Fibroblast of skin of left biceps (primary cell): ENCODE results near the gene PSMC3IP.
"Not testable (repeated sequence)": the region's sequence is repeated elsewhere in the genome, so short reads cannot be mapped to it uniquely, and the experiment has no call there.

Source experiments
- DNase-seq, 2 experiments: peaks; one replicate each; pipeline ENCODE4 v3.0.0-alpha.2; 2013; ENCODE audit warnings: low read depth in 2 of 2

PSMC3IP gene

DNA sequence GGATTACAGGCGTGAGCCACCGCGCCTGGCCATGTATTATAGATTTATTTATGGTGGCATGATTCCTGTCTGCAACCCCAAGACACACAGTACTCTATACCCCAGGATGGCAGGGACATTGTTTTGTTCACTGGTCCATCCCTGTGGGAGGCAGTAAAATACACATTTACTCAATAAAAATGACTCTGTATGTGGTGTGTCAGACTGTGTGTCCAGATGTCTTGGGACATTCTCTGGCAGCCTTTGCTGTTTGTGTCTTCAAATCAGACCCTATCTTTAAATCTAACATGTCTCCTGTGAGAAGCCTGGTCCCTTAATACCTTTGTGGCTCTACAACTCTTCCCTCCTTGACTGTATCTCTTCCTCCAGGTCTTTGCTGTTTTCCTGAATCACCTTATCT, 17.3 kb downstream of the PSMC3IP start:
- DNase-seq: no peak

DNA sequence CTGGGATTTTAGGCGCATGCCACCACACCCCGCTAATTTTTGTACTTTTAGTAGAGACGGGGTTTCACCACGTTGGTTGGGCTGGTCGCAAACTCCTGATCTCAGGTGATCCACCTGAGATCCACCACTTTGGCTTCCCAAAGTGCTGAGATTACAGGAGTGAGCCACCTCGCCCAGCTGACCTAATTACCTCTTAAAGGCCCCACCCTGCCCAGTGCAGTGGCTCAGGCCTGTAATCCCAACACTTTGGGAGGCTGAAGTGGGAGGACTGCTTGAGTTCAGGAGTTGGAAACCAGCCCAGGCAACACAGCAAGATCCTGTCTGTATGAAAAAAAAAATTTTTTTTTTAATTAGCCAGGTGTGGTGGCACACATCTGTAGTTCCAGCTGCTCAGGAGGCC, 18.5 kb downstream of the PSMC3IP start:
- no peak for DNase-seq

DNA sequence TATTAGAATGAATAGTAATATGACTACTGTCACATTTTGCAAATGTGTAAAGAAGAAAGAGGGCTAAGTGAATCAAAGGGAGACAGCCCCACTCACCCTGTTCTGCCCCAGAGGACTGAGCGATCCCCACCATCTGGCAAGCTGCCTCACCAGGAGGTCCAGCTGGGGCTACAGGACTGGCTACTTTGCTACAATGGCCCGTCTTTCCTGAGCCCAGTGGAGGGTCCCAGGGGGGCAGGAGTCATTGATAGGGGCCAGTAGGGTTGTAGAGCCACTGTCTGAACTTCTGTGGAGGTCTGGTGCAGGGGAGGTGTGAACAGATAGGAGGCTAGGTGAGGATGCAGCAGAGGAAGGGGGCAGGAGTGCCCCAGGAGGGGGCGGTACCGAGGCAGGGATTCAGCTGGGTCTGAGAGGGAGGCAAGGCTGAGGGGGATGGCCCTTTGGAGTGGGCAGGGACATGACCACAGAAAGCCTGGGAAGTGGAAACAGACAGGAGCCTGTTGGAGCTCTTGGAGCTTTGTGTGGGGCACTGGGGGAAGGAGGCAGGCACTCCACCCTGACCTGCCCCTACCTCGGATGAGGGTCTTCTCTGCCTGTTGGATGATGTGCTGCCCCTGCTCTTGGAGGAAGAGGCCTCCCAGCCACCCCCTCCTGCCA, 21.4 kb downstream of the PSMC3IP start:
- DNase-seq: not testable (repeated sequence)

DNA sequence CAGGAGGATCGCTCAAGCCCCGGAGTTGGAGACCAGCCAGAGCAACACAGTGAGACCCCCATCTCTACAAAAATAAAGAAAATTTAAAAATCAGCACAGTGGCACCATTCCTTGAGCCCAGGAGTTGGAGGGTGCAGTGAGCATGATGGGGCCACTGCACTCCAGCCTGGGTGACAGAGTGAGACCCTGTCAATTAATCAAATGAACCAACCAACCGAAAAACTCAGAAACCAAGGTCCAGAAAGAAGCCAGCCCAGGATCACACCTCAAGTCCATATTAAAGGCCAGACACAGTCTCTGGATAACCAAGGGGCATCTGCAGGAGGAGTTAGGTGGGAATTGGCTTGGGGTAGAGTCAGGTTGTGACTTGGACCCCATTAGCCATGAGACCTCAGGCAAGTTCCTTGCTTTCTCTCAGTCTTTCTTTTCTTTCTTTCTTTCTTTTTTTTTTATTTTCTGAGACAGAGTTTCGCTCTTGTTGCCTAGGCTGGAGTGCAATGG, 22.4 kb downstream of the PSMC3IP start:
- DNase-seq: no peak

DNA sequence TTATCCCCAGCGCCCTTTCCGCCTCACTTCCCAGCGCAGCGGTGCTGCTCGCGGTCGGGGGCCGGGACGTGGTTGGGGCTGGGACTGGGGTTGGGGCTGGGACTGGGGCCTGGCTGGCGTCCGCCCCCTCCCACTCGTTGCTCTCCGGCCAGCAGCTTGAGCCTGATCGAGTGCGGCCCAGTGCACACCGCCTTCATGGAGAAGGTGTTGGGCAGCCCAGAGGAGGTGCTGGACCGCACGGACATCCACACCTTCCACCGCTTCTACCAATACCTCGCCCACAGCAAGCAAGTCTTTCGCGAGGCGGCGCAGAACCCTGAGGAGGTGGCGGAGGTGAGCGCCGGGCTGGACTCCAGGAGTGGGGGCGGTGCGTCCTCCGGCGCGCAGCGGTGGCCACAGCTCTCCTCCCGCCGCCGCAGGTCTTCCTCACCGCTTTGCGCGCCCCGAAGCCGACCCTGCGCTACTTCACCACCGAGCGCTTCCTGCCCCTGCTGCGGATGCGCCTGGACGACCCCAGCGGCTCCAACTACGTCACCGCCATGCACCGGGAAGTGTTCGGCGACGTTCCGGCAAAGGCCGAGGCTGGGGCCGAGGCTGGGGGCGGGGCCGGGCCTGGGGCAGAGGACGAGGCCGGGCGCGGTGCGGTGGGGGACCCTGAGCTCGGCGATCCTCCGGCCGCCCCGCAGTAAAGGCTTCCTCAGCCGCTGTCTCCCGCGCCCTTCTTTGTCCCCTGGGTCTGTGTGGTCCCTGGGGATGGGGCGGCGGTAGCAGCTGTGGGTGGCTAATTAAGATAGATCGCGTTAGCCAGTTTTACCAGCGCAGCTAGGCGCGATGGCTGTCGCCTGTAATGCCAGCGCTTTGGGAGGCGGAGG, 23.0 kb downstream of the PSMC3IP start:
- DNase-seq: peak in 1 of 2 experiments; percentile 31

DNA sequence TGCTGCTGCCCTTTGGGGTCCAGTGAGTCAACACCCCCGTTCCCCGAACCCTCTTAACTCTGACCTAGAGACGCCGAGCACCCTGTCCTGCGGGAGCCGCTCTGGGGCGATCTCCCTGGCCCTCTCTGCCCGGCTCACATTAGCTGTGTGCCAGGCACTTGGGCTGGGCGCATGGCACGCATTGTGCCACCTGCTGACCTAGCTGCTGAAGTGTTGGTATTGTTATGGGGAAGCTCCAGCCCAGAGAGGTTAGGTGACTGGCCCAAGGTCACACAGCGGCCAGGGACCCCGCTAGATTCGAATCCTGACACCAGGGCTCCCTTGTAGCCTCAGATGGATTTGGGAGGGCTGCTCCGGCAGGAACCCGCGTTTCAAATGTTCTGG, 23.7 kb downstream of the PSMC3IP start:
- DNase-seq: no peak

DNA sequence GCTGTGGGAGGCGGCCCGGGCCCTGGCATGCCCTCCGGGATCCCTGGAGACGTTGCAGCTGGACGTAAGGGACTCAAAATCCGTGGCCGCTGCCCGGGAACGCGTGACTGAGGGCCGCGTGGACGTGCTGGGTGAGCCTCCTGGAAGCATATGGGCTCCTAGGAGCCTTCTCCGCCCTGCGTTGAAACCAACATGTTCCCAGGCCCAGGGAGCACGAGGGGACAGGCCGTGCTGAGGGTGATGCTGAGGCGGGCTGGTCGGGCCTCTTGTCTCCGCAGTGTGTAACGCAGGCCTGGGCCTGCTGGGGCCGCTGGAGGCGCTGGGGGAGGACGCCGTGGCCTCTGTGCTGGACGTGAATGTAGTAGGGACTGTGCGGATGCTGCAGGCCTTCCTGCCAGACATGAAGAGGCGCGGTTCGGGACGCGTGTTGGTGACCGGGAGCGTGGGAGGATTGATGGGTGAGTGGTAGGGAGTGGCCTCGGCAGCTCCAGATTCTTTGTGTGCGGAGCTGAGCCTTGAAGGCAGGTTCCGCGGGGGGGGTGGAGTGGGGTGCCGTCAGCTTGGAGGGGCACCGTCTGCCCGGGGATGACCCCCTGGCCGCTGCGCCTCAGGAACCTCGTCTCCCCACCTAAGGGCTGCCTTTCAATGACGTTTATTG, 24.2 kb downstream of the PSMC3IP start:
- DNase-seq: no peak

DNA sequence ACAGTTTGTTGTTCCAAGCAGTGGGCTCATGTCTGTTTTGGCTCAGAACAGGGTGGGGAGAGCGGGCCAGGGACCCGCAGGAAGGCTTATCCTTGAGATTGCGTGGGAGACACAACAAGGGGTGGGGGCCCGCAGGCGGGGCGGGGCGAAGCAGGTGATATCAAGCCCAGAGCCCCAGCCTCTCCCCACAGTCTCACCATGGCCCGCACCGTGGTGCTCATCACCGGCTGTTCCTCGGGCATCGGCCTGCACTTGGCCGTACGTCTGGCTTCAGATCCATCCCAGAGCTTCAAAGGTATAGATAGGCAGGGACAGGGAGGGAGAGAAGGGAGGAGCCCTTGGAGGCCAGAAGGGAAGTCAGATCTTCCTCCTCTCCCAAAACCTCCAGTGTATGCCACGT, 24.8 kb downstream of the PSMC3IP start, which contains the start of gene HSD17B1:
TSS of gene HSD17B1 (plus strand) at position 188 of the 400 bp plus-strand sequence. CDS start at position 199, 11 bp downstream.
- DNase-seq: not testable (repeated sequence)

DNA sequence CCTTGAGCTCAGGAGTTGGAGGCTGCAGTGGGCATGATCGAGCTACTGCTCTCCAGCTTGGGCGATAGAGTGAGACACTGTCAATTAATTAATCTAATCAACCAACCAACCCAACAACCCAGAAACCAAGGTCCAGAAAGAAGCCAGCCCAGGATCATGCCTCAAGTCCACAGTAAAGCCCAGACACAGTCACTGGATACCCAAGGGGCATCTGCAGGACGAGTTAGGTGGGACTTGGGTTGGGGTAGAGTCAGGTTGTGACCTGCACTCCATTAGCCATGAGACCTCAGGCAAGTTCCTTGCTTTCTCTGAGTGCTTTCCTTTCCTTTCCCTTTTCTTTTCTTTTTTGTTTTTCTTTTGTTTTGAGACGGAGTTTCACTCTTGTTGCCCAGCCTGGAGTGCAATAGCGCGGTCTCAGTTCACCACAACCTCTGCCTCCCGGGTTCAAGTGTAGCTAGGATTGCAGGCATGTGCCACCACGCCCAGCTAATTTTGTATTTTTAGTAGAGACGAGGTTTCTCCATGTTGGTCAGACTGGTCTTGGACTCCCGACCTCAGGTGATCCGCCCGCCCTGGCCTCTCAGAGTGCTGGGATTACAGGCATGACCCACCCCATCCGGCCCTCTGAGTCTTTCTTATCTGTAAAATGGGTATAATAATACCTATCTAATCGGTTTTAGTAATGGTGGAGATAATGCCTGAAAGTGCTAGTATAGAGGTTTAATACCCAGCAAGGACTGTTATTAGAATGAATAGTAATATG, 28.4 kb downstream of the PSMC3IP start:
- no peak for DNase-seq

DNA sequence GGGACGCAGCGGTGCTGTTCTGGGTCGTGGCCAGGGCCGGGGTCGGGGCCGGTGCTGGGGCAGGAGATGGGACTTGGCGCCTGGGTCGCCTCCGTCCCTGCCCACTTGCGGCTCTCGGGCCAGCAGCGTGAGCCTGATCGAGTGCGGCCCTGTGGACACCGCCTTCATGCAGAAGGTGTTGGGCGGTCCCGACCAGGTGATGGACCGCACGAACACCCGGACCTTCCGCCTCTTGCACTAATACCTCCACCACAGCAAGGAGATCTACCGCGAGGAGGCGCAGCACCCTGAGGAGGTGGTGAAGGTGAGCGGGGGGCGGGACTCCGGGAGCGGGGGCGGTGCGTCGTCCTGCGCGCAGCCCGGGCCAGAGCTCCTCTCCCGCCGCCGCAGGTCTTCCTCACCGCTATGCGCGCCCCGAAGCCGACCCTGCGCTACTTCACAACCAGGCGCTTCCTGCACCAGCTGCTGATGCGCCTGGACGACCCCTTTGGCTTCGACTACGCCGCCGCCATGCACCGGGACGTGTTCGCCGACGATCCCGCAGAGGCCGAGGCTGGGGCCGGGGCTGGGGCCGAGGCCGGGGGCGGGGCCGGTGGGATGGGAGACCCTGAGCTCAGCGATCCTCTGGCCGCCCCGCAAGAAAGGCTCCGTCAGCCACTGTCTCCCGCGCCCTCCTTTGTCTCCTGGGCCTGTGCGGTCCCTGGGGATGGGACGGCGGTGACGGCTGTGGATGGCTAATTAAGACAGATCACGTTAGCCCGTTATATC, 29.3 kb downstream of the PSMC3IP start:
- no peak for DNase-seq

DNA sequence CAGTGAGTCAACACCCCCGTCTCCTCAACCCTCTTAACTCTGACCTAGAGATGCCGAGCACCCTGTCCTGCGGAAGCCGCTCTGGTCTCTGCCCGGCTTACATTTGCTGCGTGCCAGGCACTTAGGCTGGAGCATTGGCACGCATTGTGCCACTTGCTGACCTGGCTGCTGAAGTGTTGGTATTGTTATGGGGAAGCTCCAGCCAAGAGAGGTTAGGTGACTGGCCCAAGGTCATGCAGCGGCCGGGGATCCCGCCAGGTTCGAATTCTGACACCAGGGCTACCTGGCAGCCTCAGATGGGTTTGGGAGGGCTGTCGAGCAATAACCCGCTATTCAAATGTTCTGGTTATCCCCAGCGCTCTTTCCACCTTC, 29.8 kb downstream of the PSMC3IP start:
- no peak for DNase-seq

DNA sequence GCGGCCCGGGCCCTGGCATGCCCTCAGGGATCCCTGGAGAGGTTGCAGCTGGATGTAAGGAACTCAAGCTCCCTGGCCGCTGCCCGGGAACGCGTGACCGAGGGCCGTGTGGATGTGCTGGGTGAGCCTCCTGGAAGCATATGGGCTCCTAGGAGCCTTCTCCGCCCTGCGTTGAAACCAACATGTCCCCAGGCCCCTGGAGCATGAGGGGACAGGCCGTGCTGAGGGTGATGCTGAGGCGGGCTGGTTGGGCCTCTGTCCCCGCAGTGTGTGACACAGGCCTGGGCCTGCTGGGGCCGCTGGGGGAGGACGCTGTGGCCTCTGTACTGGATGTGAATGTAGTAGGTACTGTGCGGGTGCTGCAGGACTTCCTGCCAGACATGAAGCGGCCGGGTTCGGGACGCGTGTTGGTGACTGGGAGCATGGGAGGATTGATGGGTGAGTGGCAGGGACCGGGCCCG, 30.5 kb downstream of the PSMC3IP start:
- no peak for DNase-seq

DNA sequence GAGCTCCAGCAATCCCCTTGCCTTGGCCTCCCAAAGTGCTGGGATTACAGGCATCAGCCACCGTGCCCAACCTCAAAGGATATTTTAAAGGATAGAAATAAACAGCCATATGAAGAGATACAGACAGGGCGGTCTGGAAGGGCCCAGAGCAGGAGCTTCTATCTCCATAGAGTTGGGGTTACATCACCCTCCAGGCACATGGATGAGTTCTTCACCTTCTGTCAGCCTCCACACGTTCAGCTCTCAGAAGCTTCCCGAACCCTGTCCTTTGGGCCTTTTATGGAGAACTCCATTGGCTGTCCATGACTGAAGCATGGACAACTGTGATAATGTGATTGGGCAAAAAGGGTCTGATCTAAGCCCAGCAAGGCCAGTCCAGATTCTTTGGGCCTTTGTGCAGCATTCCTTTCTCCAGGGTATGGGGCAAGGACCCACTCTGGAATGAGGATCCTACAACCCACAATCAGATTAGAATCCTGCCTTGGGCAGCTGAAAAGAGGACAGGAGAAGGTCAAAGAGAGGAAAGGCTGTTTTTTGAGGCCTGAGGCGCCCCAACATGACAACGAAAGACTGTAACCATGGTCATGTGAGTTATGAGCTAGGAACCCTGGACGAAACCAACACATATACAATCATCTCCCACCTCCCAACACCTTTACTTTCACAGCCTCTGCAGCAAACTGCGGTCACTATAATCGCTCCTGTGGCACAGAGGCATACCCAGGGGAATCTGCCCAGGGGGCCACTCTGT, 31.6 kb downstream of the PSMC3IP start:
- DNase-seq: not testable (repeated sequence)

DNA sequence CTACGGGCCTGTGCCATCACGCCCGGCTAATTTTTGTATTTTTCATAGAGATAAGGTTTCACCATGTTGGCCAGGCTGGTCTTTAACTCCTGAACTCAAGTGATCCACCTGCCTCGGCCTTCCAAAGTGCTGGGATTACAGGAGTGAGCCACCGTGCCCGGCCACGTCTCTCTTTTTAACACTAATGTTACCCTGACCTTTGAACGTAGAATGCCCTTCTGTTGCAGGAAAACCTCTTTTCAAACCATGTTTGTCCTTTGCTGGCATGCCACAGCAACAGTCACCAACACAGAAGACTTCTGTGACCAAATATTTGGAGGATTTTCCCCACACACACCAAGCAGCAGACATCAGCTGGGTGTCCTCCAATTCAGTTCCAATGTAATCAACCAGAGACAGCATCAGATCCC, 32.6 kb downstream of the PSMC3IP start:
- DNase-seq: no peak

DNA sequence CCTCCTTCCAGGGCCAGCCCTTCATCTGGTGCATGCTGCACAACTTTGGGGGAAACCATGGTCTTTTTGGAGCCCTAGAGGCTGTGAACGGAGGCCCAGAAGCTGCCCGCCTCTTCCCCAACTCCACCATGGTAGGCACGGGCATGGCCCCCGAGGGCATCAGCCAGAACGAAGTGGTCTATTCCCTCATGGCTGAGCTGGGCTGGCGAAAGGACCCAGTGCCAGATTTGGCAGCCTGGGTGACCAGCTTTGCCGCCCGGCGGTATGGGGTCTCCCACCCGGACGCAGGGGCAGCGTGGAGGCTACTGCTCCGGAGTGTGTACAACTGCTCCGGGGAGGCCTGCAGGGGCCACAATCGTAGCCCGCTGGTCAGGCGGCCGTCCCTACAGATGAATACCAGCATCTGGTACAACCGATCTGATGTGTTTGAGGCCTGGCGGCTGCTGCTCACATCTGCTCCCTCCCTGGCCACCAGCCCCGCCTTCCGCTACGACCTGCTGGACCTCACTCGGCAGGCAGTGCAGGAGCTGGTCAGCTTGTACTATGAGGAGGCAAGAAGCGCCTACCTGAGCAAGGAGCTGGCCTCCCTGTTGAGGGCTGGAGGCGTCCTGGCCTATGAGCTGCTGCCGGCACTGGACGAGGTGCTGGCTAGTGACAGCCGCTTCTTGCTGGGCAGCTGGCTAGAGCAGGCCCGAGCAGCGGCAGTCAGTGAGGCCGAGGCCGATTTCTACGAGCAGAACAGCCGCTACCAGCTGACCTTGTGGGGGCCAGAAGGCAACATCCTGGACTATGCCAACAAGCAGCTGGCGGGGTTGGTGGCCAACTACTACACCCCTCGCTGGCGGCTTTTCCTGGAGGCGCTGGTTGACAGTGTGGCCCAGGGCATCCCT, 34.1 kb downstream of the PSMC3IP start:
- no peak for DNase-seq

DNA sequence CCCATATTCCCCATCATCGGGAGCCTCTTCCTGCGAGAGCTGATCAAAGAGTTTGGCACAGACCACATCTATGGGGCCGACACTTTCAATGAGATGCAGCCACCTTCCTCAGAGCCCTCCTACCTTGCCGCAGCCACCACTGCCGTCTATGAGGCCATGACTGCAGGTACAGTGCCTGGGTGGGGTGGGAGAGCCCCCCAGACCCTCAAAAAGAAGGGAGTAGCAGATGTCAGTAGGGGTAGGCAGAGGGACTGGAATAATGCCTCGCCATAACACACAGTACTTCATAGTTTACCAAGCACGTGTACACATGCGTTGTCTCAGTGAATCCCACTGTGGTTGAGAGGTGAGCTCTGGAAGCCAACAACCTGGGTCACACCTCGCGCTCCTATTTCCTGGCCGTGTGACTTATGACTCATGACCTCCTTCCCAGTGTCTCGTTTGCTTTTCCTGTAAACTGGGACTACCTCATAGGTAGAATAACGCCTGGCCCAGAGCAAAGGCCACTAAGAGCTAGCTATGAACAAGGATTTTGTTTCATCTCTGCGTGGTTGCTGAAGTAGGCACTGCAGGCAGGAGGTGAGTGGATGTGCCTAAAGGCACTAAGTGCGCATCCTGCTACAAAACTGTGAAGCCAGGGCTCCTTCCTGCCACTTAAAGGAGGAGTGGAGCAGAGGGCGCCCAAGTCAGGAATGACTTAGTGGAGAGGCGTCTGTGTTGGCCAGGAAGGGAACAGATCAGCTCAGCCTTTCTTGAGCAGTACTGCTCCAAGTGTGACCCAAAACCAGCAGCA, 36.3 kb downstream of the PSMC3IP start:
- no peak for DNase-seq

DNA sequence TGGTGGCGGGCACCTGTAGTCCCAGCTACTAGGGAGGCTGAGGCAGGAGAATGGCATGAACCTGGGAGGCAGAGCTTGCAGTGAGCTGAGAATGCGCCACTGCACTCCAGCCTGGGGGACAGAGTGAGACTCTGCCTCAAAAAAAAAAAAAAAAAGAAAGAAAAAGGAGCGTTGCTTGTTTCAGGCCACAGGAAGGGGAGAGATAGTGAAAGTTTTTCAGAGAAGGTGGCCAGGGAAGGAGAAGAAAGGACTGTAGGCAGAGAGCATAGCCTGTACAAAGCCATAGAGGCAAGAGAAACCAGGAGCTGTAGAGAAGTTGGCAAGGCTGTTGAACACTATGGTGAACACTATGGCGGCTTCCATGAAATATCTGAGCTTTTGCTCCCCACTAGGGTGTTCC, 37.0 kb downstream of the PSMC3IP start:
- not testable (repeated sequence) for DNase-seq

DNA sequence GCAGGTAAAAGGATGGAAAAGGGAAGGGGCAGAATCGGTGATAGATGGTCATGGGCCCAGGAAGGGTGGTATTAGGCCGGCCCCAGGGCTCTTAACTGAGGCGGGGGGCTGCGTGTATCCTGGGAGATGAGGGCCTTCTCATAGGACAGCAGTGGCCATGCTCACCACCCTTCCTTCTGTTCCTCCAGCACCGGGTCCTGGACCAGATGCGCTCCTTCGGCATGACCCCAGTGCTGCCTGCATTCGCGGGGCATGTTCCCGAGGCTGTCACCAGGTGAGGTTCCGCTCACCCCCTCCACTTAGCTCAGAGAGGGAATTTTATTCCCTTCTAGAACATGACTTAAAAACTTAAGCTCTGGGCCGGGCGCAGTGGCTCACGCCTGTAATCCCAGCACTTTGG, 39.0 kb downstream of the PSMC3IP start:
- no peak for DNase-seq
